Mesodermal cell (in vitro differentiated cells): Measurements from ENCODE around the gene CCDC71L. TPM values are rescaled to one million over a fixed set of nuclear protein-coding genes. Genes with fewer than 3 reads are reported as not detected.
"Not testable (repeated sequence)": the region's sequence is repeated elsewhere in the genome, so short reads cannot be mapped to it uniquely, and the experiment has no call there.

Experiments used
- H3K27ac ChIP-seq: 2 replicates; pipeline ENCODE4 v1.7.0; 2013; ENCODE audit warnings: mild to moderate bottlenecking, low read depth, low read length, moderate library complexity; ENCODE audit not compliant: severe bottlenecking
- H3K36me3 ChIP-seq: 2 replicates; pipeline ENCODE4 v1.7.1; 2013; ENCODE audit warnings: mild to moderate bottlenecking, low read length, moderate library complexity; ENCODE audit not compliant: control insufficient read depth, insufficient read depth
- H3K4me1 ChIP-seq: one replicate; pipeline ENCODE4 v1.7.1; 2013; ENCODE audit warnings: mild to moderate bottlenecking, low read length; ENCODE audit not compliant: insufficient read depth, control insufficient read depth, poor library complexity, severe bottlenecking
- H3K4me3 ChIP-seq: 2 replicates; pipeline ENCODE4 v1.7.0; 2013; ENCODE audit warnings: low read length, control low read depth, mild to moderate bottlenecking; ENCODE audit not compliant: insufficient read depth, poor library complexity, severe bottlenecking; ENCODE audit errors: extremely low read depth
- H3K9me3 ChIP-seq: 2 replicates; pipeline ENCODE4 v1.7.1; 2013; ENCODE audit warnings: mild to moderate bottlenecking, low read length, moderate library complexity; ENCODE audit not compliant: control insufficient read depth
- WGBS, 2 experiments: methylation state at CpG; one replicate each; pipeline ENCODE4 v1.1.5; 2013; ENCODE audit warnings: missing lambda C conversion rate in 2 of 2; ENCODE audit not compliant: insufficient coverage in 2 of 2; 5-methylcytosine and 5-hydroxymethylcytosine counted together
- polyA plus RNA-seq, 2 experiments: library from polyadenylated mRNA; stranded (reverse); fragments of 50-300 nt; gene quantifications; one replicate each; pipeline ENCODE4 v1.2.3, GENCODE V29; 2013

The CCDC71L gene
- polyA plus RNA-seq (2013, experiment 1 of 2): 18.9 TPM
- 16.3 TPM for polyA plus RNA-seq (2013, experiment 2 of 2)

- Histone ChIP-seq H3K4me3 (peak within 1 kb of the TSS; percentile 74), H3K9me3 (no peaks in the 10 kb centered on the region), H3K36me3 (peaks cover 5% of the 10 kb centered on the region), H3K27ac (peak within 1 kb of the TSS; percentile 86), H3K4me1 (no peaks in the 10 kb centered on the region)
- 9 to 10% methylated on average over 26 to 29 of the region's 51 CpGs for WGBS, 2 experiments
Measured at GRCh38 chr7:106660862-106661720, at the start of gene CCDC71L. Gene CCDC71L, minus strand, starts transcription at chr7:106661158. Its CDS starts 262 bp downstream, at chr7:106660896.

DNA sequence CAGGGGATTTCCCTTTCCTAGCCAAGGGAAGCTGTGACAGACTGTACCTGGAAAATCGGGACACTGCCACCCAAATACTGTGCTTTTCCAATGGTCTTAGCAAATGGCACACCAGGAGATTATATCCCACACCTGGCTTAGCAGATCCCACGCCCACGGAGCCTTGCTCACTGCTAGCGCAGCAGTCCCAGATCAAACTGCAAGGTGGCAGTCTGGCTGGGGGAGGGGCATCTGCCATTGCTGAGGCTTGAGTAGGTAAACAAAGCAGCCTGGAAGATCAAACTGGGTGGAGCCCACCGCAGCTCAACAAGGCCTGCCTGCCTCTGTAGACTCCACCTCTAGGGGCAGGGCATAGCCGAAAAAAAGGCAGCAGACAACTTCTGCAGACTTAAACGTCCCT lies 48.6 kb upstream of the CCDC71L start:
- H3K9me3 ChIP-seq, H3K4me1 ChIP-seq, H3K4me3 ChIP-seq, H3K27ac ChIP-seq, H3K36me3 ChIP-seq: not testable (repeated sequence)
- WGBS, 2 experiments: 81 to 91% methylated on average over 6 of the region's 7 CpGs

- Histone ChIP-seq H3K4me1 (peaks cover 4% of the 10 kb centered on the region), H3K27ac (no peak overlapping the region), H3K4me3 (no peak overlapping the region), H3K9me3 (peaks cover 3% of the 10 kb centered on the region), H3K36me3 (no peaks in the 10 kb centered on the region)
- WGBS, 2 experiments: 67 to 70% methylated on average over 3 of the region's 3 CpGs
Measured at GRCh38 chr7:106704000-106704840, 43.3 kb upstream of the CCDC71L start.

GRCh38 chr7:106693677-106694353 lies 32.9 kb upstream of the CCDC71L start:
- H3K9me3 ChIP-seq: no peaks in the 10 kb centered on the region
- H3K4me1 ChIP-seq: peaks cover 14% of the 10 kb centered on the region
- H3K36me3 ChIP-seq: no peaks in the 10 kb centered on the region
- 89 to 100% methylated on average over 2 of the region's 4 CpGs for WGBS, 2 experiments
- no peak overlapping the region for H3K4me3 ChIP-seq
- no peak overlapping the region for H3K27ac ChIP-seq

DNA sequence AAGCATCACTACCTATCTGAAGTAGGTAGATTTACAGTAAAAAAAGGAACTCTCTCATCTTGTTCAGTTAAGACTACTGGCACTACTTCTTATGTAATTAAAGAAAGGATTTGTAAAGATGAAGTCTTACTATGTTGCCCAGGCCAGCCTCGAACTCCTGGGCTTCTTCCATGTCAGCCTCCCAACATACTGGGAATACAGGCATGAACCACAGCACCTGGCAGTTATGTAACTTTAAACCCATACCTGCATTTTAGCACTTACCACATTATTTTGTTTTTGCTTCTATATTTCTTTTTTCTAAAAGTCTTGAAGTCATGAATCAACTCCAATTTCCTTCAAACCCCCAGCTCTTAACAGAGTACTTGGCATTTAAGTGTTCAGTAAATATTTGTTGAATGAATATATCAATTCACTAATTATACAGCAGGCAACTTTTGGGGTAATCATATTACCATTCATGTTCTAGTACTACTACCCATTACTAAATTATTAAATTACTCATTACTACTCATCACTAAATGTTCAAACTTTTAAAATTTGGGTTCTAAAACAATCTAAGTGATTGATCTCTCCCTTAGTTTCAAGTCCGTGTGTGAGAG lies 31.6 kb upstream of the CCDC71L start:
- 33 to 100% methylated on average over 1 of the region's 2 CpGs for WGBS, 2 experiments
- H3K9me3 ChIP-seq: no peaks in the 10 kb centered on the region
- H3K36me3 ChIP-seq: no peaks in the 10 kb centered on the region
- no peak overlapping the region for H3K4me3 ChIP-seq
- H3K4me1 ChIP-seq: peaks cover 14% of the 10 kb centered on the region
- H3K27ac ChIP-seq: no peak overlapping the region

DNA sequence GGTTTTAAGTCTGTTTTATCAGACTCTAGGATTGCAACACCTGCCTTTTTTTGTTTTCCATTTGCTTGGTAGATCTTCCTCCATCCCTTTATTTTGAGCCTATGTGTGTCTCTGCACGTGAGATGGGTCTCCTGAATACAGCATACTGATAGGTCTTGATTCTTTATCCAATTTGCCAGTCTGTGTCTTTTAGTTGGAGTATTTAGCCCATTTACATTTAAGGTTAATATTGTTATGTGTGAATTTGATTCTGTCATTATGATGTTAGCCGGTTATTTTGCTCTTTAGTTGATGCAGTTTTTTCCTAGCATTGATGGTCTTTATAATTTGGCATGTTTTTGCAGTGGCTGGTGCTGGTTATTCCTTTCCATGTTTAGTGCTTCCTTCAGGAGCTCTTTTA lies 27.2 kb upstream of the CCDC71L start:
- not testable (repeated sequence) for H3K4me1 ChIP-seq, H3K4me3 ChIP-seq, H3K9me3 ChIP-seq, H3K36me3 ChIP-seq, H3K27ac ChIP-seq
- WGBS, 2 experiments: no CpG with 5 or more reads among the region's 2 CpGs

GRCh38 chr7:106683941-106684340 lies 23.0 kb upstream of the CCDC71L start:
- H3K4me3 ChIP-seq: no peak overlapping the region
- H3K4me1 ChIP-seq: peaks cover 10% of the 10 kb centered on the region
- 80 to 100% methylated on average over 1 to 2 of the region's 3 CpGs for WGBS, 2 experiments
- no peaks in the 10 kb centered on the region for H3K36me3 ChIP-seq
- H3K27ac ChIP-seq: no peak overlapping the region
- no peaks in the 10 kb centered on the region for H3K9me3 ChIP-seq

DNA sequence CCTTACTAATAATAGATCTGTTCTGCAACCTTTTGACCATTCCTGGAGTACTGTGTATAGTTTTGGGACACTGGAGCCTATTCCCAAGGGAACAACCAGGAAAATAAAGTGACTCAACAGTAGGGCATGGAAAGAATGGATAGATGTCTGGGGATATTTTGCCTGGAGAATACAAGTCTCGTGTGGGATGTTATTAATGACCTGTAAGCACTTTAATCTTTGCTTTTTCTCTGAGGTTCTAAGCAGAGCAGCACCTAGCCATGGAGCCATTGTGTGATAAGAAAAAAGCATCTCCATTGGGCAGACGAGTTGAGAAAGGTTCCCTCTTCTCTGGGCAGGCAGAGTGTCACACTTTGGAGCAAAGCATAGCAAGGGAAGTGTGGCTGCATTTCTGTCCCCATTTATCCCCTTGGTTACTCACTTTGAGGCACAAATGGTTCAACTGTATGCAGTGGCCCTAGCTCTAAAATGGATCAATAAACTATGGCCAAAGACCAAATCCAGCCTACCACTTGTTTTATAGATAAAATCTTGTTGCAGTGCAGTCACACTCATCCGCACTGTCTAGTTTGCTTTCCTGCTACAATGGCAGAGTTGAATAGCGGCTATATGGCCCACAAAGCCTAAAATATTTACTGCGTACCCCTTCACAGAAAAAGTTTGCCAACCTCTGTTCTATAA lies 21.0 kb upstream of the CCDC71L start:
- H3K4me1 ChIP-seq: peaks cover 10% of the 10 kb centered on the region
- no peak overlapping the region for H3K4me3 ChIP-seq
- H3K9me3 ChIP-seq: no peaks in the 10 kb centered on the region
- H3K27ac ChIP-seq: peak overlapping the region; percentile 79
- no peaks in the 10 kb centered on the region for H3K36me3 ChIP-seq
- WGBS, 2 experiments: 67 to 84% methylated on average over 2 to 4 of the region's 5 CpGs

GRCh38 chr7:106679153-106679931 lies 18.4 kb upstream of the CCDC71L start:
- no peak overlapping the region for H3K4me3 ChIP-seq
- H3K4me1 ChIP-seq: peaks cover 10% of the 10 kb centered on the region
- WGBS, 2 experiments: 80 to 93% methylated on average over 3 to 4 of the region's 6 CpGs
- H3K36me3 ChIP-seq: no peaks in the 10 kb centered on the region
- H3K27ac ChIP-seq: no peak overlapping the region
- no peaks in the 10 kb centered on the region for H3K9me3 ChIP-seq
